Astrocyte of the spinal cord (primary cell): ENCODE data around the gene ZNF664.

Source experiments
- DNase-seq: peaks from one replicate; pipeline ENCODE4 v3.0.0; 2011; ENCODE audit warnings: low read depth, low spot score
- H3K4me3 ChIP-seq: 2 replicates; pipeline ENCODE4 v1.5.1; 2011; ENCODE audit warnings: low read depth, mild to moderate bottlenecking, low read length, moderate library complexity
- CTCF ChIP-seq: IDR thresholded peaks from 2 replicates; pipeline ENCODE4 v1.5.1; 2012; ENCODE audit warnings: low read depth, mild to moderate bottlenecking, low read length, inconsistent platforms
- in situ Hi-C: cut with HindIII; loops from 2 replicates; pipeline ENCODE4 v1.10.0; 2017; ENCODE audit warnings: low sequenced_read_pairs

Gene ZNF664

GRCh38 chr12:124037331-124037730 lies 64.3 kb downstream of the ZNF664 start:
- no peak overlapping the region for H3K4me3 ChIP-seq
- in situ Hi-C loops, result no loop called here
- DNase-seq, result no peak
- no peak for TF ChIP-seq CTCF

- in situ Hi-C loops, result no loop called here
- H3K4me3 ChIP-seq, result no peak overlapping the region
- TF ChIP-seq CTCF, result no peak
- DNase-seq, result peak; percentile 79
These were observed 66.3 kb downstream of the ZNF664 start for GRCh38 chr12:124039276-124039675.

- H3K4me3 ChIP-seq, result no peak overlapping the region
- in situ Hi-C loops, result no loop called here
- no peak for DNase-seq
- TF ChIP-seq CTCF, result no peak
These were observed 67.3 kb downstream of the ZNF664 start for GRCh38 chr12:124040291-124040690.

GRCh38 chr12:124040737-124041136 lies 67.7 kb downstream of the ZNF664 start:
- H3K4me3 ChIP-seq, result no peak overlapping the region
- no peak for TF ChIP-seq CTCF
- in situ Hi-C loops, result no loop called here
- DNase-seq, result no peak

GRCh38 chr12:124041907-124042306 lies 68.9 kb downstream of the ZNF664 start:
- no peak for DNase-seq
- H3K4me3 ChIP-seq, result no peak overlapping the region
- no peak for TF ChIP-seq CTCF
- in situ Hi-C loops, result no loop called here

- DNase-seq, result no peak
- in situ Hi-C loops, result no loop called here
- no peak for TF ChIP-seq CTCF
- H3K4me3 ChIP-seq, result no peak overlapping the region
These were observed 71.0 kb downstream of the ZNF664 start for GRCh38 chr12:124044021-124044420.

- in situ Hi-C loops, result no loop called here
- no peak for DNase-seq
- no peak for TF ChIP-seq CTCF
- H3K4me3 ChIP-seq, result no peak overlapping the region
These were observed 71.8 kb downstream of the ZNF664 start for GRCh38 chr12:124044809-124045321.
